ENCODE measurements around the gene TMA7.

TMA7 gene

DNA sequence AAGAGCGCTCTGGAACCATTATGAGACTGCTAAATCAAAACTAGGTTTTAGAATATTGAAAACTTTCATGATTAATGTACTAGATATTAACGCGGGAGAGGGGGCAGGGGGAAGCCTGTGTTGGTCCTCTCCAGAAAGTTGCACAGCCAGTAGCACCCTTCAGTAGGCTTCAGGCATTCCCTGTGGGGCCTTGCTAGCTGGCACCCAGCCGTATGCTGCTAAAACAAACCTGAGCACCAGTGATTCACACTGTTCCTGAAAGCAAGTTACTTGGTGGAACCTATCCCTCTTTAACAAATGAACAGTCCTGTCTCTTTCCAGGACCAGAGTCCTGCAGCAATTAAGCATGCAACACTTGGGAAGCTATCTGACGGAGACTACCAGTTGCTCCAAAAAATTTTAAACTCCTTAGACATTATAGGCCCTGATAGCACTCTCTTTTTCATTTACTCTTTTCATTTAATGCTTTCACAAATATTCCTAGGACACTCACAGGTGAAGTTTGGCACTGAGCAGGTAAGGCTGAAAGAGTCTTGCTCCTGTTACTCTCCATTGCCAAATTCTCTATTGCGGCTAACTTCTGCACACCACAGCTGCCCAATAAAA lies 5.3 kb downstream of the TMA7 start:
- H3K79me2 ChIP-seq (ENCODE audit: low read length), result peaks cover 51% of the 10 kb centered on the region

DNA sequence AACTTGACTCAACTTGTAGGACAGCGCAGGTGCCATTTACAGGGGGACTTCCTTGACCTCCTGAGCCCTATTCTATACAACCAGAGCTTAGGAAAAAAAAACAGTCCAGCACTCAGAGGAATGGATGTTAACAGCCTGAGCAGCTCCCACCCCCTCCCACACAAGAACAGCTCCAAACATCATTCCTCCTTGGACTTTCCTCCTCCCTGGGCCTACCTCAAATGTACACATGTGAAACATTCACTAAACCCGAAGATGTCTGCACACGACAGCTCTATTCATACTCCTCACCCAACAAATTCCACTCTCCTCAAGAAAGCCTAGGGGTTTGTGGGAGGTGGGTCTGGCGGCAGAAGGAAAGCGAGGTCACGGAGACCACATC lies 6.0 kb downstream of the TMA7 start:
- Histone ChIP-seq H2AFZ (ENCODE audit: low read length) (peak overlapping the region; percentile 98), H4K20me1 (ENCODE audit: insufficient read depth, low read length) (no peaks in the 10 kb centered on the region), H3F3A (ENCODE audit: insufficient read depth, low read length) (peaks cover 20% of the 10 kb centered on the region), H3K4me3 (ENCODE audit: low read length) (peak overlapping the region; percentile 98), H3K27me3 (replicated peaks; ENCODE audit: insufficient read depth, low read length) (no peaks in the 10 kb centered on the region), H3K79me2 (ENCODE audit: low read length) (peaks cover 44% of the 10 kb centered on the region), H3K4me1 (ENCODE audit: low read length) (peaks cover 13% of the 10 kb centered on the region), H3K9ac (ENCODE audit: low read length) (peak overlapping the region; percentile 86), H3K27ac (ENCODE audit: low read length) (peak overlapping the region; percentile 46), H3K4me2 (ENCODE audit: low read depth, low read length) (peak overlapping the region; percentile 84), H3K9me3 (replicated peaks; ENCODE audit: insufficient read depth, low read length) (no peaks in the 10 kb centered on the region), H3K36me3 (replicated peaks; ENCODE audit: insufficient read depth, low read length) (no peaks in the 10 kb centered on the region), H3K9me2 (replicated peaks; ENCODE audit: insufficient read depth, low read length) (no peaks in the 10 kb centered on the region)
- TF ChIP-seq, protein P1, sequence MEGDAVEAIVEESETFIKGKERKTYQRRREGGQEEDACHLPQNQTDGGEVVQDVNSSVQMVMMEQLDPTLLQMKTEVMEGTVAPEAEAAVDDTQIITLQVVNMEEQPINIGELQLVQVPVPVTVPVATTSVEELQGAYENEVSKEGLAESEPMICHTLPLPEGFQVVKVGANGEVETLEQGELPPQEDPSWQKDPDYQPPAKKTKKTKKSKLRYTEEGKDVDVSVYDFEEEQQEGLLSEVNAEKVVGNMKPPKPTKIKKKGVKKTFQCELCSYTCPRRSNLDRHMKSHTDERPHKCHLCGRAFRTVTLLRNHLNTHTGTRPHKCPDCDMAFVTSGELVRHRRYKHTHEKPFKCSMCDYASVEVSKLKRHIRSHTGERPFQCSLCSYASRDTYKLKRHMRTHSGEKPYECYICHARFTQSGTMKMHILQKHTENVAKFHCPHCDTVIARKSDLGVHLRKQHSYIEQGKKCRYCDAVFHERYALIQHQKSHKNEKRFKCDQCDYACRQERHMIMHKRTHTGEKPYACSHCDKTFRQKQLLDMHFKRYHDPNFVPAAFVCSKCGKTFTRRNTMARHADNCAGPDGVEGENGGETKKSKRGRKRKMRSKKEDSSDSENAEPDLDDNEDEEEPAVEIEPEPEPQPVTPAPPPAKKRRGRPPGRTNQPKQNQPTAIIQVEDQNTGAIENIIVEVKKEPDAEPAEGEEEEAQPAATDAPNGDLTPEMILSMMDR (IDR thresholded peaks at IDR 0.05; ENCODE audit: low read length), result no peak
- TF ChIP-seq EZH2 (optimal IDR thresholded peaks at IDR 0.05; ENCODE audit: low read depth, low read length), result no peak
- no peak for TF ChIP-seq EZH2phosphoT487 (IDR thresholded peaks at IDR 0.05; ENCODE audit: low read length)
- no peak for DNase-seq

More for the DNA sequence above, 5.3 kb downstream of the TMA7 start:
- Histone ChIP-seq H3K9ac (ENCODE audit: low read length) (no peak overlapping the region), H3F3A (ENCODE audit: insufficient read depth, low read length) (peaks cover 20% of the 10 kb centered on the region), H3K9me2 (replicated peaks; ENCODE audit: insufficient read depth, low read length) (no peaks in the 10 kb centered on the region), H3K9me3 (replicated peaks; ENCODE audit: insufficient read depth, low read length) (no peaks in the 10 kb centered on the region), H3K4me3 (ENCODE audit: low read length) (0 out of 2 replicates have a peak overlapping the region, but pooled peaks have one; percentile 98), H2AFZ (ENCODE audit: low read length) (no peak overlapping the region), H4K20me1 (ENCODE audit: insufficient read depth, low read length) (no peaks in the 10 kb centered on the region), H3K27me3 (replicated peaks; ENCODE audit: insufficient read depth, low read length) (no peaks in the 10 kb centered on the region), H3K4me2 (ENCODE audit: low read depth, low read length) (peak overlapping the region; percentile 84), H3K27ac (ENCODE audit: low read length) (no peak overlapping the region), H3K36me3 (replicated peaks; ENCODE audit: insufficient read depth, low read length) (no peaks in the 10 kb centered on the region), H3K4me1 (ENCODE audit: low read length) (peaks cover 13% of the 10 kb centered on the region)
- DNase-seq, result no peak
- TF ChIP-seq, protein P1 (IDR thresholded peaks at IDR 0.05; ENCODE audit: low read length), result no peak
- TF ChIP-seq EZH2phosphoT487 (IDR thresholded peaks at IDR 0.05; ENCODE audit: low read length) (no peak), EZH2 (optimal IDR thresholded peaks at IDR 0.05; ENCODE audit: low read depth, low read length) (no peak)

GRCh38 chr3:48446425-48447193 lies 6.6 kb downstream of the TMA7 start, which contains the start of gene ATRIP:
Gene ATRIP (plus strand): TSS chr3:48446737. CDS start chr3:48446846, 109 bp downstream.
- Histone ChIP-seq H3K79me2 (ENCODE audit: low read length) (peaks cover 39% of the 10 kb centered on the region), H3F3A (ENCODE audit: insufficient read depth, low read length) (peaks cover 20% of the 10 kb centered on the region), H3K9me2 (replicated peaks; ENCODE audit: insufficient read depth, low read length) (no peaks in the 10 kb centered on the region), H3K36me3 (replicated peaks; ENCODE audit: insufficient read depth, low read length) (no peaks in the 10 kb centered on the region), H3K4me2 (ENCODE audit: low read depth, low read length) (peak within 1 kb of the TSS; percentile 89), H3K27ac (ENCODE audit: low read length) (peak within 1 kb of the TSS; percentile 46), H2AFZ (ENCODE audit: low read length) (peak within 1 kb of the TSS; percentile 98), H3K4me1 (ENCODE audit: low read length) (peaks cover 10% of the 10 kb centered on the region), H3K9ac (ENCODE audit: low read length) (peak within 1 kb of the TSS; percentile 86), H3K4me3 (ENCODE audit: low read length) (peak within 1 kb of the TSS; percentile 98), H3K9me3 (replicated peaks; ENCODE audit: insufficient read depth, low read length) (no peaks in the 10 kb centered on the region), H4K20me1 (ENCODE audit: insufficient read depth, low read length) (no peaks in the 10 kb centered on the region), H3K27me3 (replicated peaks; ENCODE audit: insufficient read depth, low read length) (no peaks in the 10 kb centered on the region)
- DNase-seq, result peak; percentile 94
- TF ChIP-seq, protein P1 (IDR thresholded peaks at IDR 0.05; ENCODE audit: low read length), result no peak
- TF ChIP-seq EZH2phosphoT487 (IDR thresholded peaks at IDR 0.05; ENCODE audit: low read length) (no peak), EZH2 (optimal IDR thresholded peaks at IDR 0.05; ENCODE audit: low read depth, low read length) (no peak)
